Thoracic aorta (tissue), 2 donors: ENCODE measurements around the gene RNF183. TPM values are rescaled to one million over a fixed set of nuclear protein-coding genes. Genes with fewer than 3 reads are reported as not detected.

Source experiments
- ATAC-seq: fragments of 150-250 bp; one replicate; pipeline ENCODE4 v1.8.0; 2017; ENCODE audit warnings: low read depth; ENCODE audit not compliant: insufficient number of reproducible peaks, low FRiP score
- DNase-seq: peaks from one replicate; pipeline ENCODE4 v3.0.0-alpha.2; 2020; ENCODE audit warnings: low spot score
- H3K27ac ChIP-seq, 2 donors: fragments of 200-600 bp; sonication (generic); 1 replicate in 1 of 2; 2 replicates in 1 of 2; pipeline ENCODE4 v1.5.1; 2016; ENCODE audit warnings: mild to moderate bottlenecking in 2 of 2, moderate library complexity in 2 of 2
- H3K27me3 ChIP-seq: fragments of 200-600 bp; sonication (generic); replicated peaks from 2 replicates; pipeline ENCODE4 v1.6.0; 2016; ENCODE audit warnings: mild to moderate bottlenecking; ENCODE audit not compliant: insufficient read depth
- H3K36me3 ChIP-seq: fragments of 200-600 bp; sonication (generic); one replicate; pipeline ENCODE4 v1.5.1; 2016
- H3K4me1 ChIP-seq, 2 donors: fragments of 200-600 bp; sonication (generic); 1 replicate in 1 of 2; 2 replicates in 1 of 2; pipeline versions ENCODE4 v1.5.1 to v1.6.0; 2016; ENCODE audit warnings: low read depth in 2 of 2, mild to moderate bottlenecking in 1 of 2; ENCODE audit not compliant: control insufficient read depth in 1 of 2
- H3K4me3 ChIP-seq: fragments of 200-600 bp; sonication (generic); 2 replicates; pipeline ENCODE4 v1.5.1; 2016; ENCODE audit warnings: mild to moderate bottlenecking
- H3K9me3 ChIP-seq: fragments of 200-600 bp; sonication (generic); 2 replicates; pipeline ENCODE4 v1.5.1; 2016
- total RNA-seq, 2 donors: library from RNA; depleted of rRNA; stranded (reverse); fragments of >200 nt; gene quantifications; one replicate each; pipeline versions ENCODE4 v1.1.0 to v1.2.3, GENCODE V29; 2016
- TF ChIP-seq, protein P1 (sequence below): fragments of 200-600 bp; sonication (generic); IDR thresholded peaks from one replicate; pipeline ENCODE4 v1.5.1; 2019; ENCODE audit warnings: antibody characterized with exemption

Gene RNF183
- total RNA-seq, 2 donors from 2014 or later, result not detected

DNA sequence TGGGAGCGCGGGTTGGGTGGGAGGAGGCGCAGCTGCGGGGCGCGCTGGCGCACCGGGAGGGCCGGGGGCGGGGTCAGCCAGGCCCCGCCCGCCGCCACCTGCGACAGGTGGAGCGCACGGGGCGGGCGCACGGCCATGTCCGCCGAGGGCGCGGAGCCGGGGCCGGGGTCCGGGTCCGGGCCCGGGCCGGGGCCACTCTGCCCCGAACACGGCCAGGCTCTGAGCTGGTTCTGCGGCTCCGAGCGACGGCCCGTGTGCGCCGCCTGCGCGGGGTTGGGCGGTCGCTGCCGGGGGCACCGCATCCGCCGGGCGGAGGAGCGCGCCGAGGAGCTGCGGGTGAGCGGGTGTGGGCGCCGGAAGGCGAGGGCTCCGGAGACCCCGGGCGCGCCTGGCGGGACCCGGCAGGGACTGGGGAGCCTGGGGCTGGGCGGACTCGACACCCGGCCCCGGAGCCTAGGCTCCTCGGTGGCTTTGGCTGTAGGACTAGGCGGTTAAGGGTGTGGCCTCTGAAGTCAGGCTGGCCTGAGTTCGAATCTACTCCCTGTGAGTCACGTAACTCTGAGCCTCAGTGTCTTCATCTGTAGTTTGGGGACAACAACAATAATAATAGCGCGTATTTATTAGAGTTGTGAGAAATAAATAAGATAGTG, 46.4 kb upstream of the RNF183 start, which contains the start of gene BSPRY:
TSS of gene BSPRY (plus strand) at position 97 of the 650 bp plus-strand sequence. CDS start at position 136, 39 bp downstream.
- TF ChIP-seq, protein P1, sequence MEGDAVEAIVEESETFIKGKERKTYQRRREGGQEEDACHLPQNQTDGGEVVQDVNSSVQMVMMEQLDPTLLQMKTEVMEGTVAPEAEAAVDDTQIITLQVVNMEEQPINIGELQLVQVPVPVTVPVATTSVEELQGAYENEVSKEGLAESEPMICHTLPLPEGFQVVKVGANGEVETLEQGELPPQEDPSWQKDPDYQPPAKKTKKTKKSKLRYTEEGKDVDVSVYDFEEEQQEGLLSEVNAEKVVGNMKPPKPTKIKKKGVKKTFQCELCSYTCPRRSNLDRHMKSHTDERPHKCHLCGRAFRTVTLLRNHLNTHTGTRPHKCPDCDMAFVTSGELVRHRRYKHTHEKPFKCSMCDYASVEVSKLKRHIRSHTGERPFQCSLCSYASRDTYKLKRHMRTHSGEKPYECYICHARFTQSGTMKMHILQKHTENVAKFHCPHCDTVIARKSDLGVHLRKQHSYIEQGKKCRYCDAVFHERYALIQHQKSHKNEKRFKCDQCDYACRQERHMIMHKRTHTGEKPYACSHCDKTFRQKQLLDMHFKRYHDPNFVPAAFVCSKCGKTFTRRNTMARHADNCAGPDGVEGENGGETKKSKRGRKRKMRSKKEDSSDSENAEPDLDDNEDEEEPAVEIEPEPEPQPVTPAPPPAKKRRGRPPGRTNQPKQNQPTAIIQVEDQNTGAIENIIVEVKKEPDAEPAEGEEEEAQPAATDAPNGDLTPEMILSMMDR, result no peak
- H3K36me3 ChIP-seq, result no peaks in the 10 kb centered on the region
- DNase-seq (no peak), ATAC-seq (no peak)
- H3K27me3 ChIP-seq, result no peaks in the 10 kb centered on the region
- no peaks in the 10 kb centered on the region for H3K9me3 ChIP-seq
- H3K4me3 ChIP-seq, result peak within 1 kb of the TSS; percentile 73
- H3K4me1 ChIP-seq, result peaks cover 4 to 14% of the 10 kb centered on the region in 2 donors
- H3K27ac ChIP-seq, result no peak within 1 kb of the TSS

DNA sequence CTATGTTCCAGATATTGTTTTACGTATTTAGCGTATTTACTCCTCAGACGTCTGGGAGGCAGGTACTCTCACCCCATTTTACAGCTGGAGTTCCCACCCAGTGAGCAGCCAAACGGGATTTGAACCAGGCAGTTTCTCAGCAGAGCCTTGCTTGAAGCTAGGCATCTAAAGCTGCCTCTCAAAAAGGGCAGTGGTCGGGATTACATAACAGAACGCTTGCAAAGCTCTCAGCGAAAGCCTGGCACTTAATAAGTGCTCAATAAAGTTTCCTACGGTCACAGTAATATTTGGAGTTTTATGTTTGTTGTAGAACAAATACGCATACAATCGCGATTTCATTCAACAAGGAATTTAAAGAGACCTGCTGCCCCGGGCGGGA, 45.9 kb upstream of the RNF183 start:
- ATAC-seq, result no peak
- DNase-seq, result no peak
- H3K36me3 ChIP-seq, result no peaks in the 10 kb centered on the region
- no peaks in the 10 kb centered on the region for H3K27me3 ChIP-seq
- no peaks in the 10 kb centered on the region for H3K9me3 ChIP-seq
- TF ChIP-seq, protein P1, result no peak
- H3K27ac ChIP-seq, result no peak overlapping the region
- peak overlapping the region; percentile 73 for H3K4me3 ChIP-seq
- peaks cover 4 to 19% of the 10 kb centered on the region in 2 donors for H3K4me1 ChIP-seq

DNA sequence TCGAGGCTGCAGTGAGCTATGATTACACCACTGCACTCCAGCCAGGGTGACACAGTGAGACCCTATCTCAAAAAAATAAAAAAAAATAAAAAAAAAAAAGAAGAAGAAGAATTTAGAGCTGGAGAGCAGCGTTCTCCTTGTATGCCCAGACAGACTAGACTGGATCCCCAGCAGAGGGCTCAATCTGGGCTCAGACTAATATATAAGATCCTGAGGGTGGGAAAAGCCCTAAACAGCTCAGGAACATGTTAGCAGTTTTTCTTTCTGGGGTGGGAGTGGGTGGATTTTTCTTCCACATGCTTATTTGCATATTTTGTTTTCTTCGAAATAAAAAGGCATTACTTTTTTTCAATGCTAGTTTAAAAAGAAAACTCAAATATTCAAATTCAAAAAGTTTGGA, 45.3 kb upstream of the RNF183 start:
- Histone ChIP-seq H3K9me3 (no peaks in the 10 kb centered on the region), H3K36me3 (no peaks in the 10 kb centered on the region), H3K4me1 (peaks cover 4 to 24% of the 10 kb centered on the region in 2 donors), H3K27me3 (no peaks in the 10 kb centered on the region), H3K27ac (no peak overlapping the region), H3K4me3 (no peak overlapping the region)
- ATAC-seq, result no peak
- TF ChIP-seq, protein P1, result no peak
- DNase-seq, result no peak

DNA sequence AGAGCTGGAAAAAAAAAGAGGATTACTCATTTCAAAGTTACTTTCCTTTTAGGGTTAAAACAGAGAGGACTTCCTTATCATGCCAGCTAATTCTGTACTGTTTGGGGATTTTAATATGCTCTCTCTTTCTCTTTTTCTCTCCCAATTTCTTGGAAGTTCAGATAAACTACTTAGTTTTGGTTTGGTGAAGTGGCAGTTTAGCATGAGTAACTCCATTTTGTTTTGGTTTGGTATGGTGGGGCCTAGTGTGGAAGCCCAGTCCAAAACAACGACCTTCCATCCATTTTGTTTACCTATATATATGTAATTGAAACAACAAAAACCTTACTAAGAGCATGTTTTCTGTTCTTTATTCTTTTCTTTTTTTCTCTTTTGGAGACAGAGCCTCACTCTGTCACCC, 42.5 kb upstream of the RNF183 start:
- H3K27ac ChIP-seq, result no peak overlapping the region
- no peak for DNase-seq
- no peak for ATAC-seq
- no peak overlapping the region for H3K4me3 ChIP-seq
- peaks cover 4 to 28% of the 10 kb centered on the region in 2 donors for H3K4me1 ChIP-seq
- no peaks in the 10 kb centered on the region for H3K9me3 ChIP-seq
- no peaks in the 10 kb centered on the region for H3K27me3 ChIP-seq
- TF ChIP-seq, protein P1, result no peak
- no peaks in the 10 kb centered on the region for H3K36me3 ChIP-seq

DNA sequence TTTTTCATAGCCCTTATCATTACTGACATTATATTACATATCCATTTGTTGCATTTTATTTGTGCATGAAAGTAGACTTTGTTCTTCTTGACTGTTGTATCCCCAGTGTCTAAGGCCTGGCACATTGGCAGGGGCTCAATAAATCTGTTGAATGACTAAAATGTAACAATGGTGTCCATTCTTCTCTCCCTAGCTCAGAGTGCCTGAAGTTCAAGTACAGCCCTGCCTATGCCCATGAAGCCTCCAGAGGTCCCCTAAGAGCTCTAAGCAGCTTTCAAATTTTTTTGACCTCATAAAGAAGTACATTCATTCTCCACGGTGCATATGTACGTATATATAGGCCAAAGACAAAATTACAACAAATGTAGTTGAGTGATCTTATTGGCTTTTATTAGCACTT, 42.0 kb upstream of the RNF183 start:
- Histone ChIP-seq H3K9me3 (no peaks in the 10 kb centered on the region), H3K36me3 (no peaks in the 10 kb centered on the region), H3K27me3 (no peaks in the 10 kb centered on the region), H3K4me3 (no peak overlapping the region), H3K4me1 (peaks cover 4 to 27% of the 10 kb centered on the region in 2 donors), H3K27ac (no peak overlapping the region)
- ATAC-seq (no peak), DNase-seq (no peak)
- TF ChIP-seq, protein P1, result no peak
